ENCODE data around the gene RMC1. TPM values are rescaled to one million over a fixed set of nuclear protein-coding genes. Genes with fewer than 3 reads are reported as not detected.

Gene RMC1
- total RNA-seq, 1 donor from 2014 or later: 25.0 TPM

DNA sequence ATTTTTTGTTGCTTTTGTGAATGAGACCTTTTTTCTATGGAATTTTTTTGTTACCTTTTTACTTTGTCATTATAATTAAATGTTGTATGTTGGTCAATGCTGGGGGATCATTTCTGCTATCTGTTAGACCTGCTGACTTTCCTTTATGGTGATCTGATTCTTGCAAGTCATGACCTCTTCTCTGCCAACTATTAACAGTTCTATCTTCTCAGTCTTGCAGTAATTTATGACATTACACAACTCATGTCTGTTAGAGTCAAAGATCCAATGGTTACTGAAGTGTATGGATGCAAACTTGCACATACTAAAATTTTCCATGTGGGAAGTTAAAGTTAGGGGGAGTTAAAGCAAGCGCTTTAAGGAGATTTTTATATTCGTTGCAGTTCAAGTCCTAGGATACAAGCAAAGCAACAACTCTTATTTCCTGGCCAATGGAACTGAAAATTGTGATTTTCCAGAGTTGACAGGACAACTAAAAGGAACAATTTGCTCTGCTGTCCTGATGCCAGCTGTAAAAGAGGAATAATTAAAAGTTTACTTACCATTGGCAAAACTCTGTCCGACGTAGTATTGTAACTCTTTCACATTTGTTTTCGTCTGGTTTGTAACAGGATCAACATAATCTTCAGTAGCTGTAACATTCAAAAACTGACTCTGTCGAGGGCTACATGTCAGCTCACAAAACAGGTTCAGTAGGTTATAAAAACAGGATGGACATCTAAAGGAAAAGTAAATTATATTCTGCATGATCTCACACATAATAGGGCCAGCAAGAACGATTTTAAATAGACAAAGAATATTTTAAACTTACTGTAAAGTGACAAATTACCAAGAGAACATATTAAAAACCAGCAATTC lies 65.2 kb downstream of the RMC1 start:
- H3K4me3 Mint-ChIP-seq: peak overlapping the region; percentile 24
- no peak for DNase-seq (ENCODE audit: extremely low spot score, unreplicated experiment)
- H3K4me1 Mint-ChIP-seq (ENCODE audit: unreplicated experiment): no peaks in the 10 kb centered on the region
- H3K36me3 Mint-ChIP-seq: peaks cover 34% of the 10 kb centered on the region
- H3K27ac Mint-ChIP-seq: peak overlapping the region; percentile 55
- H3K9me3 Mint-ChIP-seq: no peaks in the 10 kb centered on the region
- no peaks in the 10 kb centered on the region for H3K27me3 Mint-ChIP-seq
- TF ChIP-seq, protein P1, sequence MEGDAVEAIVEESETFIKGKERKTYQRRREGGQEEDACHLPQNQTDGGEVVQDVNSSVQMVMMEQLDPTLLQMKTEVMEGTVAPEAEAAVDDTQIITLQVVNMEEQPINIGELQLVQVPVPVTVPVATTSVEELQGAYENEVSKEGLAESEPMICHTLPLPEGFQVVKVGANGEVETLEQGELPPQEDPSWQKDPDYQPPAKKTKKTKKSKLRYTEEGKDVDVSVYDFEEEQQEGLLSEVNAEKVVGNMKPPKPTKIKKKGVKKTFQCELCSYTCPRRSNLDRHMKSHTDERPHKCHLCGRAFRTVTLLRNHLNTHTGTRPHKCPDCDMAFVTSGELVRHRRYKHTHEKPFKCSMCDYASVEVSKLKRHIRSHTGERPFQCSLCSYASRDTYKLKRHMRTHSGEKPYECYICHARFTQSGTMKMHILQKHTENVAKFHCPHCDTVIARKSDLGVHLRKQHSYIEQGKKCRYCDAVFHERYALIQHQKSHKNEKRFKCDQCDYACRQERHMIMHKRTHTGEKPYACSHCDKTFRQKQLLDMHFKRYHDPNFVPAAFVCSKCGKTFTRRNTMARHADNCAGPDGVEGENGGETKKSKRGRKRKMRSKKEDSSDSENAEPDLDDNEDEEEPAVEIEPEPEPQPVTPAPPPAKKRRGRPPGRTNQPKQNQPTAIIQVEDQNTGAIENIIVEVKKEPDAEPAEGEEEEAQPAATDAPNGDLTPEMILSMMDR (conservative IDR thresholded peaks at IDR 0.05): no peak

DNA sequence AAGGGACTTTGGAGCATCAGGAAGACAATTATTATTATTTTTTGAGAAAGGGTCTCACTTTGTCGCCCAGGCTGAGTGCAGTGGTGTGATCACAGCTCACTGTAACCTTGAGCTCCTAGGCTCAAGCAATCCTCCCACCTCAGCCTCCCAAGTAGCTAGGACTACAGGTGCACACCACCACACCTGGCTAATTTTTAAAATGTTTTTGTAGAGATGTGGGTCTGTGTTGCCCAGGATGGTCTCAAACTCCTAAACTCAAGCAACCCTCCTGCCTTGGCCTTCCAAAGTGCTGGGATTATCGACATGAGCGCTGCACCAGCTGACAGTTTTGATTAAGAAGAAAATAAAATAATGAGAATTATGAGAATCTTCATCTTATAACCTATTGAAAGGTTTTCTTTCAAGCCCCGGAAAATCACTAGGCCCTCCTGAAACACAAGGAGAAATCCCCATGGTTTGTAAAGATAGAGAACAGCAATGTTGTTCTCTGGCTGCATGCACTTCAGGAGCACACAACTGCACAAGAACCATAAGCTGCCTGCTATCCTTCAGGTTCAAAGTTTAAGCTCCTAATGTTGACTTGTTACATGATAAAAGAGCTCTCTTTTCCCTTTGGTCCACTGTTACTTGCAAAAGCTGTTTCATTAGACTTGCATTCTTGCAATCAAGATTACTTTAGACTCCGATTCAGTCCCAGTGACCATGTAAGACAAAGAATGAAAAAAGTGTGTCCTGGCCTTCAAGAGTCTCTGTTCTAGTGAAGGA lies 66.2 kb downstream of the RMC1 start:
- Mint-ChIP-seq H3K27ac (peak overlapping the region; percentile 60), H3K27me3 (no peaks in the 10 kb centered on the region), H3K4me1 (ENCODE audit: unreplicated experiment) (peaks cover 9% of the 10 kb centered on the region), H3K9me3 (no peaks in the 10 kb centered on the region), H3K36me3 (peaks cover 30% of the 10 kb centered on the region), H3K4me3 (no peak overlapping the region)
- TF ChIP-seq, protein P1 (conservative IDR thresholded peaks at IDR 0.05): no peak
- DNase-seq (ENCODE audit: extremely low spot score, unreplicated experiment): no peak

DNA sequence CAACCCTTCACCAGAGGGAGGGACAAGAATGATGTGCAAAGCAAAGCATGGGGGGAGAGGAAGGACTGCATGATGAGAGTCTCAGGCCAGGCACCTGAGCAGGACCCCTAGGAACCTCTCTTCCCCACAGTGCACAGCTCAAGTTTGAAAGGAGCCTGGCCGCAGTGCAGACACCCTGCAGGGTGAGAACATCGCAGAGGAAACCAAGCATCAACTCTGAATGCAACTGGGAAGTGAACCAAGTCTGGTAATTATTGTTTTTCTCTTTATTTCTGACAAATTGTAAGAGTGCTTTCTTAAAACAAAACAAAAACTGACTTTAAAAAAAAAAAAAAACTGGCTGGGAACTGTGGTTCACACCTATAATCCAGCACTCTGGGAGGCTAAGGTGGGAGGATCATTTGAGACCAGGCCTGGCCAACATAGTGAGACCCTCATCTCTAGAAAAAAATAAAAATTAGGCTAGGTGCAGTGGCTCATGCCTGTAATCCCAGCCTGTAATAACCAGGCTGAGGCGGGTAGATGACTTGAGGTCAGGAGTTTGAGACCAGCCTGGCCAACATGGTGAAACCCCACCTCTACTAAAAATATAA lies 67.7 kb downstream of the RMC1 start:
- peaks cover 30% of the 10 kb centered on the region for H3K36me3 Mint-ChIP-seq
- no peak for DNase-seq (ENCODE audit: extremely low spot score, unreplicated experiment)

DNA sequence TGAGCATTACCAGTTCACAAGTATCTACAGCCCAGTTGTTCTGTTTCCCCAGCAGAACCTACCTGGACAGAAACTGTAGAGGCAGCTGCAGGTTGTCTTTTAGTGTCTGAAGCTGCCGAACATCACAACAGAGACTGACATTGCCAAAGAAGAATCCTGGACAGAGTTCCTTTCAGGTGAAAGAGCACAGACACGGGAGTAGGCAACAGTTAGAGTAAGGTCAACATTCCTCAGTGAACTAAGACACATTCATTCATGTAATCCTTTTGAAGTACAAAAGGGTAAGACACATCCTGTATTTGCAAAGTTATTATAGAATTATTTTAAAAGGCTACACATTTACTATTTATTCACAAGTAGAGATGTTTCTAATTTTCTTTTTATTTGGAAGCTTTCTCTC lies 68.7 kb downstream of the RMC1 start:
- H3K36me3 Mint-ChIP-seq: peaks cover 29% of the 10 kb centered on the region
- TF ChIP-seq, protein P1 (conservative IDR thresholded peaks at IDR 0.05): no peak
- H3K9me3 Mint-ChIP-seq: no peaks in the 10 kb centered on the region
- peaks cover 18% of the 10 kb centered on the region for H3K4me1 Mint-ChIP-seq (ENCODE audit: unreplicated experiment)
- no peak overlapping the region for H3K27ac Mint-ChIP-seq
- no peak overlapping the region for H3K4me3 Mint-ChIP-seq
- H3K27me3 Mint-ChIP-seq: no peaks in the 10 kb centered on the region
- DNase-seq (ENCODE audit: extremely low spot score, unreplicated experiment): no peak

More for the DNA sequence above, 67.7 kb downstream of the RMC1 start:
- Mint-ChIP-seq H3K9me3 (no peaks in the 10 kb centered on the region), H3K4me3 (no peak overlapping the region), H3K27me3 (no peaks in the 10 kb centered on the region), H3K27ac (no peak overlapping the region), H3K4me1 (ENCODE audit: unreplicated experiment) (peaks cover 18% of the 10 kb centered on the region)
- TF ChIP-seq, protein P1 (conservative IDR thresholded peaks at IDR 0.05): no peak

DNA sequence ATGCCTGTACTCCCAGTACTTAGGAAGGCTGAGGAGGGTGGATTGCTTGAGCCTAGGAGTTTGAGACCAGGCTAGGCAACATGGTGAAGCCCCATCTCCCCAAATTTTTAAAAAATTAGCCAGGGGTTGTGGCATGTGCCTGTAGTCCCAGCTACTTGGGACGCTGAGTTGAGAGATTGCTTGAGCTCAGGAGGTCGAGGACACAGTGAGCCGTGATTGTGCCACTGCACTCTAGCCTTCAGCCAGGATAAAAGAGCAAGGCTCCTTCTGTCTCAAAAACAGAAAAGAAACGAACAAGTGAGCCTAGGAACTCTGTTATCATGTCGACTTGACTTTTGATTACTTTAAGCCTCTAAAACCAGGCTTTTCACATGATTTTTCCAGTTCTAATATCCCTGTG lies 69.3 kb downstream of the RMC1 start:
- DNase-seq (ENCODE audit: extremely low spot score, unreplicated experiment): no peak
- H3K4me1 Mint-ChIP-seq (ENCODE audit: unreplicated experiment): peaks cover 18% of the 10 kb centered on the region
- H3K27ac Mint-ChIP-seq: no peak overlapping the region
- peaks cover 25% of the 10 kb centered on the region for H3K36me3 Mint-ChIP-seq
- TF ChIP-seq, protein P1 (conservative IDR thresholded peaks at IDR 0.05): no peak
- no peak overlapping the region for H3K4me3 Mint-ChIP-seq
- H3K9me3 Mint-ChIP-seq: no peaks in the 10 kb centered on the region
- H3K27me3 Mint-ChIP-seq: no peaks in the 10 kb centered on the region

Measured in type B pancreatic cell (in vitro differentiated cells).